Urinary bladder (tissue), 4 donors: ENCODE results near the gene CCDC28B. TPM values are rescaled to one million over a fixed set of nuclear protein-coding genes. Genes with fewer than 3 reads are reported as not detected.

Experiments
- DNase-seq: peaks from one replicate; pipeline ENCODE4 v3.0.0-alpha.2; 2015; ENCODE audit errors: extremely low spot score
- H3K27ac ChIP-seq: one replicate; pipeline ENCODE4 v1.5.1; 2013; ENCODE audit warnings: low read depth, mild to moderate bottlenecking, moderate library complexity
- H3K36me3 ChIP-seq: one replicate; pipeline ENCODE4 v1.6.1; 2013; ENCODE audit warnings: mild to moderate bottlenecking, moderate library complexity; ENCODE audit not compliant: insufficient read depth
- H3K4me1 ChIP-seq: one replicate; pipeline ENCODE4 v1.6.1; 2013; ENCODE audit warnings: mild to moderate bottlenecking, moderate library complexity; ENCODE audit not compliant: insufficient read depth
- H3K4me3 ChIP-seq: one replicate; pipeline ENCODE4 v1.5.1; 2013; ENCODE audit warnings: low read depth, low read length
- WGBS: extraction: QIAGEN DNeasy Blood & Tissue Kit; methylation state at CpG from one replicate; pipeline ENCODE4 v1.1.7; 2013; 5-methylcytosine and 5-hydroxymethylcytosine counted together
- polyA plus RNA-seq: library from polyadenylated mRNA; stranded (reverse); fragments of 200-250 nt; gene quantifications from one replicate; pipeline ENCODE4 v1.2.3, GENCODE V29; 2013
- total RNA-seq: library from RNA; depleted of rRNA; stranded (reverse); fragments of >200 nt; gene quantifications from one replicate; pipeline ENCODE4 v1.2.3, GENCODE V29; 2014
- donor health status: healthy with polysubstance abuse.
- donor health status: healthy.

The CCDC28B gene
- total and polyA plus RNA-seq, 2 donors, result 16.4 to 17.3 TPM

DNA sequence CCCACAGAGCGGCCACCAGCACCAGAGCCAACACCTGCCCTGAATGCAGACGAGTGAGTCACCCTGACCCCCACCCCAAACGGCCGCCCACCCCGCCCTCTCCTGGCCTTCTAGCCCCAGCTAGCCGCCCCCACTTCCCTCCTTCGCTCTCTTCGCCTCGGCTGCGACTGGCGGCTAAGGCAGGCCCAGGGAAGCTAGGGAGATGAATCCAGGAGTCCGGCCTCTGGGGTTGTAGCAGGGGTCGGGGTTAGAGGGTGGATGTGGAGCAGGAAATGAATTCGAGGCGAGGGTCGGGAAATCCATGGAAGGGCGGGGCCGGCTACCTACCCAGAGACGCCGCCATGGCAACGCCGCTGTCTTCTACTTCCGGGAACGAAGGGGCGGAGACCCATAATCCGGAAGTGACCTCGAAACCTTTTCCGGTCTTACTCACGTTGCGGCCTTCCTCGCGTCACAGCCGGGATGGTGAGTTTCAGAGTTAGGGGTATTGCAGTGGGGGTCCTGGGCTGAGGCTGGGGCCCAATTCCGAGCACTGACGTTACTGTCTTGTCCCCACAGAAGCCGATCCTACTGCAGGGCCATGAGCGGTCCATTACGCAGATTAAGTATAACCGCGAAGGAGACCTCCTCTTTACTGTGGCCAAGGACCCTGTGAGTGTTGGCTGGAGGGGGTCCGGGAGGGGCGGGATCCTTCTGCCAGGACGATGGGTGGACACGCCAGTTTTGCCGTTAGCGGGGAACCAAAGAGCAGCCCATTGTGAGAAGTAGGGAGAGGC, 21.8 kb downstream of the CCDC28B start, which contains the start of the genes EIF3I and TMEM234:
EIF3I (plus strand) TSS at position 428 of the 776 bp plus-strand sequence; CDS start at position 463, 35 bp downstream.
TMEM234 (minus strand) TSS at position 374 of the 776 bp plus-strand sequence; CDS start at position 343, 31 bp downstream.
- Histone ChIP-seq H3K27ac (peak within 1 kb of the TSS; percentile 87), H3K4me1 (no peaks in the 10 kb centered on the region), H3K36me3 (no peaks in the 10 kb centered on the region), H3K4me3 (peak within 1 kb of the TSS; percentile 89)
- under 1% methylated on average over 46 of the region's 46 CpGs for WGBS
- peak; percentile 94 for DNase-seq

- no peak overlapping the region for H3K4me3 ChIP-seq
- 79% methylated on average over 3 of the region's 3 CpGs for WGBS
- no peak for DNase-seq
- peaks cover 4% of the 10 kb centered on the region for H3K36me3 ChIP-seq
- no peak overlapping the region for H3K27ac ChIP-seq
- H3K4me1 ChIP-seq, result no peaks in the 10 kb centered on the region
Observed at GRCh38 chr1:32223683-32224082, 23.3 kb downstream of the CCDC28B start.

GRCh38 chr1:32224285-32224684, 23.9 kb downstream of the CCDC28B start:
- DNase-seq, result no peak
- H3K4me3 ChIP-seq, result no peak overlapping the region
- WGBS, result 91% methylated on average over 4 of the region's 4 CpGs
- no peaks in the 10 kb centered on the region for H3K4me1 ChIP-seq
- peaks cover 7% of the 10 kb centered on the region for H3K36me3 ChIP-seq
- no peak overlapping the region for H3K27ac ChIP-seq

DNA sequence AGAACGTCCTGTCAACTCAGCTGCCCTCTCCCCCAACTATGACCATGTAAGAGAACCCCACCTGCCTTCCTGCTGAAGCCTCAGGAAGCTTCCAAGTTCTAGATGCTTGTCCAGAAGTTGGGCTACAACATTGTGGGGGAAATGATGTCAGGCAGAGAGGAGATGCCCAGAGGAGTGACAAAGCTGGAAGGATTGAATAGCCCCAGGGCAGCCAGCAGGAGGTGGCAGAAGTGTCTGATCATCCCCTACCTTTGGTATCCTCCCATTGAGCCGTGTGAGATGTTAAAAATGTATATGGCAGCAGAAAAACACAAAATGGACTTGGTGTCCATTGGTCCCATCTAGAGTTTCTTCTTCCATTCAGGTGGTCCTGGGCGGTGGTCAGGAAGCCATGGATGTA, 28.4 kb downstream of the CCDC28B start:
- DNase-seq, result no peak
- WGBS, result 80% methylated on average over 3 of the region's 3 CpGs
- Histone ChIP-seq H3K4me1 (no peaks in the 10 kb centered on the region), H3K4me3 (no peak overlapping the region), H3K27ac (no peak overlapping the region), H3K36me3 (peaks cover 10% of the 10 kb centered on the region)

GRCh38 chr1:32231843-32232432, 31.5 kb downstream of the CCDC28B start:
- Histone ChIP-seq H3K27ac (no peak overlapping the region), H3K4me3 (no peak overlapping the region), H3K36me3 (peaks cover 10% of the 10 kb centered on the region), H3K4me1 (no peaks in the 10 kb centered on the region)
- no peak for DNase-seq
- 85% methylated on average over 5 of the region's 5 CpGs for WGBS

DNA sequence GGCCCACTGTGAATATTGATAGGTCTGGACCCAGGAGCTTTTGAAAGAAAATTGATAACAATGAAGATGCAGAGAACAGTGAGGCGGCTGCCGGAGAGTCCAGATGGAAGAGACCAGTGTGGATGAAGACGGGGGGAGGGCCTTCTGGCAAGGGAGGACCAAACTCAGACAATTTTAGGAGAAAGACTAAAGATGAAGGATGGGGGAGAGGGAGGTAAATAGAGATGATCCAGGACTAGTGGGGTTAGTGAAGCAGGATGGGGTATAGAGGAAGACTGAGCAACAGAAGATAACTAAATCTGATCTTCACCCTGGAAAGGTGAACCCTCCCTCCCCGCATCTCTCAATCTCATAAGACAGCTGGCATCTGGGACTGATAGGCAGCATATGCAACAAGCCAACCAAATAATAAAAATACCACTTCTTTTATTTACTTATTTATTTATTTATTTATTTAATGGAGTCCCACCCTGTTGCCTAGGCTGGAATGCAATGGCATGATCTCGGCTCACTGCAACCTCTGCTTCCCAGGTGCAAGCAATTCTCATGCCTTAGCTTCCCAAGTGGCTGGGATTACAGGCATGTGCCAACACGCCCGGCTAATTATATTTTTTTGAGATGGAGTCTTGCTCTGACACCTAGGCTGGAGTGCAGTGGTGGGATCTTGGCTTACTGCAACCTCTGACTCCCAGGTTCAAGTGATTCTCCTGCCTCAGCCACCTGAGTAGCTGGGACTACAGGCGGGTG, 32.3 kb downstream of the CCDC28B start:
- Histone ChIP-seq H3K27ac (no peak overlapping the region), H3K4me1 (no peaks in the 10 kb centered on the region), H3K4me3 (no peak overlapping the region), H3K36me3 (peaks cover 10% of the 10 kb centered on the region)
- WGBS, result 87% methylated on average over 8 of the region's 8 CpGs
- no peak for DNase-seq

DNA sequence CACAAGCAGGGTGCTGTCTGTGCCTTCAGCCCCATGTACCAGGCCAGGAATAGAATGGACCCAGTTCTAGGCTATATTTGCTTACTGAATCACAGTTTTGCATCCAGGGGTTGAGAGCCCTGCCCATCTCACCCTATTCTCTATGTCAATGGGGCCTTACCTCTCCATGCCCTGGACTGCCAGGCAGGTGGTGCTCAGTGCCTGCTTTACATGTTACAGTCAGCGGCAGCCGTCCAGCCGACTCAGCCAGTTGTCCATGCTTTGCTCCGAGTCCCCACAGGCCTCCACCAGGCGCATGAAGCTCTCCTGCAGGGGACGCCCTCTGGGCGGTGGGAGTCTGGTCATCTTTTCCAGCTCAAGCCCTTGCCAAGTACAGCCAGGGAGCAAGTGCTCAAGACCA, 34.4 kb downstream of the CCDC28B start:
- Histone ChIP-seq H3K27ac (no peak overlapping the region), H3K36me3 (peaks cover 2% of the 10 kb centered on the region), H3K4me1 (no peaks in the 10 kb centered on the region), H3K4me3 (no peak overlapping the region)
- no peak for DNase-seq
- WGBS, result 83% methylated on average over 7 of the region's 7 CpGs

- H3K4me1 ChIP-seq, result no peaks in the 10 kb centered on the region
- no peaks in the 10 kb centered on the region for H3K36me3 ChIP-seq
- H3K4me3 ChIP-seq, result no peak overlapping the region
- no peak overlapping the region for H3K27ac ChIP-seq
- WGBS, result 65% methylated on average over 4 of the region's 4 CpGs
- DNase-seq, result no peak
Observed at GRCh38 chr1:32239337-32239736, 38.9 kb downstream of the CCDC28B start.

- WGBS, result 56% methylated on average over 20 of the region's 20 CpGs
- H3K4me1 ChIP-seq, result no peaks in the 10 kb centered on the region
- H3K4me3 ChIP-seq, result no peak overlapping the region
- DNase-seq, result no peak
- no peak overlapping the region for H3K27ac ChIP-seq
- H3K36me3 ChIP-seq, result no peaks in the 10 kb centered on the region
Observed at GRCh38 chr1:32239790-32240139, 39.4 kb downstream of the CCDC28B start.

DNA sequence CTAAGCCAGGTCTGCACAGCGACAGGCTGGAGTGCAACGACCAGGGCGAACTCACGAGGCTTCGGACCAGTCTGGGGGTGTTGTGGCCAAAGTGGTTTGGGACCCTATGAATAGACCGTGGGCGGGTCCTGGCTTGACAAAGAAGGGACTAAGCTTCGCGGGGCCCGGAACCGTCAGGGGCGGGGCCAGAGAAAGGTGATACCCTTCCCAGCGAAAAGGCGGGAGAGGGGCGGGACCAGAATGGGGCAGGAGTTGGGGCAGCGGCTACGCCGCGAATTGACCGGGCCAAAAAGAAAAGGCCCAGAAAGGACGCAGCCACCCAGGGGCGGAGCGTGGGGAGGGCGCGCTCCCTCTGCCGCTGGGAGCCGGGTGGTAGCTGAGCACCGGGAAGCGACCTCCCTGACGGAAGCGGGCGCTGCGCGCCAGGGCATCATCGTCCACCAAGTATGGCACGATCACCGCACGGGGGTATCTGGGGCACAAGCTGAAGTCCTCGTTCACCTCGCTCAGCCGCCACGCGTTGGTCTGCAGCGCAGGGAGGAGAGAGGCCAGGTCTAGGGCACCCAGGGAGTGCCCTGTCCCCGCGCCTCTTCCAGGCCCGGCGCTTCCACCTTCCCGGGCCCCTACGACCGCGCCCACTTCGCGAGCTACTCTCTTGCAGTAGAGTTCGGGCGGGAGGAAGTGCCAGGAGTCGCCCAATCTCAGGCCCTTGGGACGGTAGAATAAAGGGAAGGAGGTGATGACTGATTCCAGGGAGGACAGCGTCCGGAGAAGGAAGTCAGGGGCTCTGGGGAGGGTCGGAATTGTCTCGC, 40.0 kb downstream of the CCDC28B start:
- no peak for DNase-seq
- WGBS, result 2% methylated on average over 62 of the region's 62 CpGs
- no peaks in the 10 kb centered on the region for H3K36me3 ChIP-seq

GRCh38 chr1:32241001-32241763, 40.8 kb downstream of the CCDC28B start:
- H3K27ac ChIP-seq, result peak overlapping the region; percentile 40
- no peaks in the 10 kb centered on the region for H3K36me3 ChIP-seq
- peak overlapping the region; percentile 53 for H3K4me3 ChIP-seq
- H3K4me1 ChIP-seq, result no peaks in the 10 kb centered on the region
- no peak for DNase-seq
- WGBS, result under 1% methylated on average over 55 of the region's 55 CpGs

More for the DNA sequence above, 40.0 kb downstream of the CCDC28B start:
- peak overlapping the region; percentile 40 for H3K27ac ChIP-seq
- no peaks in the 10 kb centered on the region for H3K4me1 ChIP-seq
- H3K4me3 ChIP-seq, result peak overlapping the region; percentile 53

DNA sequence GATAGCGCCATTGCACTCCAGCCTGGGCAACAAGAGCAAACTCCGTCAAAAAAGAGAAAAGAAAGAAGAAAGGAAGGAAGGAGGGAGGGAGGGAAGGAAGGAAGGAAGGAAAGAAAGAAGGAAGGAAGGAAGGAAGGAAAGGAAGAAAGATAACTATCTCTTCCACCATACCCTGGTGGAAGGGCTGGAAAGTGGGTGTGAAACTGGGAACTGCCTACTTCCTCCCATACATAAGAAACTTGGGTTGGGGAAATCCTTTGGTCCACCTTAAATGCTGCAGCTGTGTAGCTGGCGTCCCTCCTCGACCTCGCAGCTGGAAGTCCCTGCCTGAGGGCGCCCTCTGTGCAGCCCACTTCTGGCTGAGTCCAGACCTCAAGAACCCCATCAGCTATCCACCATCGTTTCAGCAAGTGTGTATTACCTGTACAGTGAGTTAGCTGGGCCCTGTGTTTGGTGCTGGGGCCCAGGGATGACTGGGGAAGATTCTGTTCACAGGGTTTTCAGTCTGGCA, 42.0 kb downstream of the CCDC28B start:
- no peaks in the 10 kb centered on the region for H3K4me1 ChIP-seq
- 34% methylated on average over 7 of the region's 7 CpGs for WGBS
- no peaks in the 10 kb centered on the region for H3K36me3 ChIP-seq
- no peak overlapping the region for H3K4me3 ChIP-seq
- no peak overlapping the region for H3K27ac ChIP-seq
- DNase-seq, result no peak
